Esophagus squamous epithelium (tissue), 5 donors: Measurements from ENCODE around the gene ZRANB1. TPM values are rescaled to one million over a fixed set of nuclear protein-coding genes. Genes with fewer than 3 reads are reported as not detected.

Experiments
- DNase-seq: peaks from one replicate; lab custom pipeline; 2025; lab: John Stamatoyannopoulos, UW
- H3K27ac ChIP-seq, 4 donors: fragments of 200-600 bp; sonication (generic); one replicate each; pipeline ENCODE4 v1.5.1; 2016 to 2019; ENCODE audit warnings: mild to moderate bottlenecking in 1 of 4
- H3K27me3 ChIP-seq, 4 donors: fragments of 200-600 bp; sonication (generic); 1 replicate in 3 of 4; 2 replicates in 1 of 4; pipeline versions ENCODE4 v1.5.1 to v1.6.0; 2017 to 2021; ENCODE audit warnings: antibody characterized with exemption in 1 of 4
- H3K36me3 ChIP-seq, 3 donors: fragments of 200-600 bp; sonication (generic); one replicate each; pipeline ENCODE4 v1.5.1; 2016 to 2019
- H3K4me1 ChIP-seq, 3 donors: fragments of 200-600 bp; sonication (generic); one replicate each; pipeline ENCODE4 v1.5.1; 2017 to 2019
- H3K4me3 ChIP-seq, 4 donors: fragments of 200-600 bp; sonication (generic); 1 replicate in 3 of 4; 2 replicates in 1 of 4; pipeline ENCODE4 v1.5.1; 2016 to 2019; ENCODE audit warnings: mild to moderate bottlenecking in 2 of 4, moderate library complexity in 1 of 4
- H3K9me3 ChIP-seq, 3 donors: fragments of 200-600 bp; sonication (generic); one replicate each; pipeline ENCODE4 v1.5.1; 2016 to 2019
- CTCF ChIP-seq, 6 experiments: fragments of 450-650 bp in 4 of 6; fragments of 200-600 bp in 2 of 6; sonication (generic) in 2 of 6; IDR thresholded peaks; one replicate each; pipeline ENCODE4 v1.5.1; 2016 to 2019; ENCODE audit warnings: antibody characterized with exemption in 6 of 6, mild to moderate bottlenecking in 4 of 6, moderate library complexity in 4 of 6
- POLR2A ChIP-seq, 4 donors: fragments of 450-650 bp; IDR thresholded peaks; one replicate each; pipeline ENCODE4 v1.6.1; 2017; ENCODE audit warnings: antibody characterized with exemption in 4 of 4, mild to moderate bottlenecking in 4 of 4, moderate library complexity in 3 of 4
- WGBS, 2 donors: methylation state at CpG; one replicate each; pipeline ENCODE4 v1.1.5; 2018; 5-methylcytosine and 5-hydroxymethylcytosine counted together
- intact Hi-C: fragments of 100-400 bp; cut with DNase I; formaldehyde crosslinking; loops from one replicate; pipeline ENCODE4 v1.15.0; 2022
- total RNA-seq, 4 donors: library from RNA; depleted of rRNA; stranded (reverse); fragments of >200 nt; gene quantifications; one replicate each; pipeline ENCODE4 v1.1.0, GENCODE V29; 2016
- donor health status: DM: yes; HTN: yes; CAD: no.

Gene ZRANB1
- total RNA-seq, 4 donors from 2014 or later: 11.7 to 25.2 (median 17.4) TPM

- 87 to 100% methylated on average over 2 to 3 of the region's 3 CpGs for WGBS, 2 donors
- TF ChIP-seq POLR2A (IDR thresholded peaks at IDR 0.05) (no peak), CTCF (IDR thresholded peaks at IDR 0.05) (no peak)
- H3K27ac ChIP-seq: no peak overlapping the region
- no peaks in the 10 kb centered on the region for H3K27me3 ChIP-seq
- no peak for DNase-seq
- H3K4me1 ChIP-seq: peaks cover 0 to 43% (median 3%) of the 10 kb centered on the region in 3 donors
- no peaks in the 10 kb centered on the region for H3K36me3 ChIP-seq
- no peaks in the 10 kb centered on the region for H3K9me3 ChIP-seq
- intact Hi-C loops: no loop called here
- no peak overlapping the region for H3K4me3 ChIP-seq
These were observed 17.6 kb downstream of the ZRANB1 start for GRCh38 chr10:124959564-124959963.

- 75 to 76% methylated on average over 4 of the region's 4 CpGs for WGBS, 2 donors
- Histone ChIP-seq H3K4me3 (no peak overlapping the region), H3K27me3 (no peaks in the 10 kb centered on the region), H3K4me1 (peaks cover 0 to 29% (median 0%) of the 10 kb centered on the region in 3 donors), H3K9me3 (no peaks in the 10 kb centered on the region), H3K36me3 (peaks cover 0 to 4% (median 0%) of the 10 kb centered on the region in 3 donors), H3K27ac (no peak overlapping the region)
- intact Hi-C loops: no loop called here
- no peak for DNase-seq
- no peak for TF ChIP-seq POLR2A (IDR thresholded peaks at IDR 0.05)
These were observed 19.3 kb downstream of the ZRANB1 start for GRCh38 chr10:124961248-124961570.

- no peak for TF ChIP-seq CTCF (IDR thresholded peaks at IDR 0.05)
- no peak for TF ChIP-seq POLR2A (IDR thresholded peaks at IDR 0.05)
- no peaks in the 10 kb centered on the region for H3K27me3 ChIP-seq
- 85 to 94% methylated on average over 3 of the region's 3 CpGs for WGBS, 2 donors
- H3K9me3 ChIP-seq: no peaks in the 10 kb centered on the region
- no peak for DNase-seq
- intact Hi-C loops: no loop called here
- H3K36me3 ChIP-seq: peaks cover 0 to 16% (median 3%) of the 10 kb centered on the region in 3 donors
- H3K4me1 ChIP-seq: peaks cover 0 to 19% (median 0%) of the 10 kb centered on the region in 3 donors
- no peak overlapping the region for H3K4me3 ChIP-seq
- H3K27ac ChIP-seq: no peak overlapping the region
These were observed 20.5 kb downstream of the ZRANB1 start for GRCh38 chr10:124962421-124962820.

GRCh38 chr10:124963866-124964720 is 22.2 kb downstream of the ZRANB1 start:
- DNase-seq: no peak
- intact Hi-C loops: no loop called here
- 80 to 87% methylated on average over 7 of the region's 7 CpGs for WGBS, 2 donors
- Histone ChIP-seq H3K27ac (no peak overlapping the region), H3K4me1 (peaks cover 0 to 13% (median 0%) of the 10 kb centered on the region in 3 donors), H3K27me3 (no peaks in the 10 kb centered on the region), H3K4me3 (no peak overlapping the region), H3K9me3 (no peaks in the 10 kb centered on the region), H3K36me3 (peaks cover 0 to 32% (median 4%) of the 10 kb centered on the region in 3 donors)
- no peak for TF ChIP-seq POLR2A (IDR thresholded peaks at IDR 0.05)
- TF ChIP-seq CTCF (IDR thresholded peaks at IDR 0.05): no peak

- Histone ChIP-seq H3K27ac (no peak overlapping the region), H3K4me1 (peaks cover 0 to 13% (median 0%) of the 10 kb centered on the region in 3 donors), H3K4me3 (no peak overlapping the region), H3K27me3 (no peaks in the 10 kb centered on the region), H3K36me3 (peaks cover 0 to 41% (median 4%) of the 10 kb centered on the region in 3 donors), H3K9me3 (no peaks in the 10 kb centered on the region)
- 61 to 72% methylated on average over 5 of the region's 5 CpGs for WGBS, 2 donors
- intact Hi-C loops: no loop called here
- TF ChIP-seq CTCF (IDR thresholded peaks at IDR 0.05): no peak
- TF ChIP-seq POLR2A (IDR thresholded peaks at IDR 0.05): no peak
- no peak for DNase-seq
These were observed 24.1 kb downstream of the ZRANB1 start for GRCh38 chr10:124966008-124966407.
